Measurements from ENCODE around the gene HDAC6. TPM values are rescaled to one million over a fixed set of nuclear protein-coding genes. Genes with fewer than 3 reads are reported as not detected.

Gene HDAC6
- polyA plus RNA-seq, 5 donors, result 146 to 175 (median 168) TPM

Other genes starting within 250 kb of the HDAC6 start
- 100 to 1,000 TPM; 322 to 463 (median 376) TPM for gene RBM3, start 227.6 kb upstream of the HDAC6 start, polyA plus RNA-seq (ENCODE audit: insufficient read depth in 1 of 5, insufficient read length in 5 of 5, low replicate concordance in 1 of 5)
- gene WDR13, start 204.6 kb upstream of the HDAC6 start, polyA plus RNA-seq (ENCODE audit: insufficient read depth in 1 of 5, insufficient read length in 5 of 5, low replicate concordance in 1 of 5), result 100 to 1,000 TPM in 3 of 5 donors, 10 to 100 TPM in 2; 84.4 to 141 (median 104) TPM
- gene WAS, start 118.3 kb upstream of the HDAC6 start, polyA plus RNA-seq (ENCODE audit: insufficient read depth in 1 of 5, insufficient read length in 5 of 5, low replicate concordance in 1 of 5), result 1 to 10 TPM; 3.7 to 4.7 (median 3.8) TPM
- gene SUV39H1, start 105.3 kb upstream of the HDAC6 start, polyA plus RNA-seq (ENCODE audit: insufficient read depth in 1 of 5, insufficient read length in 5 of 5, low replicate concordance in 1 of 5), result 1 to 10 TPM; 5.4 to 6.7 (median 5.9) TPM
- 1 to 10 TPM in 4 of 5 donors, under 1 TPM in 1; 0.85 to 1.9 (median 1.6) TPM for gene GLOD5, start 40.3 kb upstream of the HDAC6 start, polyA plus RNA-seq (ENCODE audit: insufficient read depth in 1 of 5, insufficient read length in 5 of 5, low replicate concordance in 1 of 5)
- 1 to 10 TPM in 2 of 5 donors, under 1 TPM in 3; 0.54 to 2.1 (median 0.89) TPM for gene GATA1, start 15.5 kb upstream of the HDAC6 start, polyA plus RNA-seq (ENCODE audit: insufficient read depth in 1 of 5, insufficient read length in 5 of 5, low replicate concordance in 1 of 5)
- gene ERAS, start 24.4 kb downstream of the HDAC6 start, polyA plus RNA-seq (ENCODE audit: insufficient read depth in 1 of 5, insufficient read length in 5 of 5, low replicate concordance in 1 of 5), result under 1 TPM in 4 of 5 donors, not detected in 1; 0.14 to 0.30 (median 0.22) TPM
- gene PCSK1N, start 33.5 kb downstream of the HDAC6 start, polyA plus RNA-seq (ENCODE audit: insufficient read depth in 1 of 5, insufficient read length in 5 of 5, low replicate concordance in 1 of 5), result 1 to 10 TPM; 2.0 to 5.6 (median 3.5) TPM
- 10 to 100 TPM; 25.3 to 46.0 (median 34.9) TPM for gene TIMM17B, start 95.7 kb downstream of the HDAC6 start, polyA plus RNA-seq (ENCODE audit: insufficient read depth in 1 of 5, insufficient read length in 5 of 5, low replicate concordance in 1 of 5)
- 10 to 100 TPM; 69.9 to 96.9 (median 77.4) TPM for gene PQBP1, start 95.9 kb downstream of the HDAC6 start, polyA plus RNA-seq (ENCODE audit: insufficient read depth in 1 of 5, insufficient read length in 5 of 5, low replicate concordance in 1 of 5)
- gene SLC35A2, start 109.6 kb downstream of the HDAC6 start, polyA plus RNA-seq (ENCODE audit: insufficient read depth in 1 of 5, insufficient read length in 5 of 5, low replicate concordance in 1 of 5), result 10 to 100 TPM; 19.7 to 30.4 (median 23.2) TPM
- 1 to 10 TPM; 5.4 to 8.4 (median 6.7) TPM for gene PIM2, start 117.0 kb downstream of the HDAC6 start, polyA plus RNA-seq (ENCODE audit: insufficient read depth in 1 of 5, insufficient read length in 5 of 5, low replicate concordance in 1 of 5)
- gene OTUD5, start 155.5 kb downstream of the HDAC6 start, polyA plus RNA-seq (ENCODE audit: insufficient read depth in 1 of 5, insufficient read length in 5 of 5, low replicate concordance in 1 of 5), result 10 to 100 TPM; 46.3 to 59.4 (median 55.7) TPM
- 1 to 10 TPM; 3.5 to 4.3 (median 4.0) TPM for gene KCND1, start 169.8 kb downstream of the HDAC6 start, polyA plus RNA-seq (ENCODE audit: insufficient read depth in 1 of 5, insufficient read length in 5 of 5, low replicate concordance in 1 of 5)
- gene GRIPAP1, start 200.2 kb downstream of the HDAC6 start, polyA plus RNA-seq (ENCODE audit: insufficient read depth in 1 of 5, insufficient read length in 5 of 5, low replicate concordance in 1 of 5), result 10 to 100 TPM; 49.1 to 64.6 (median 56.9) TPM
- 10 to 100 TPM; 33.3 to 46.8 (median 42.2) TPM for gene TFE3, start 241.3 kb downstream of the HDAC6 start, polyA plus RNA-seq (ENCODE audit: insufficient read depth in 1 of 5, insufficient read length in 5 of 5, low replicate concordance in 1 of 5)

Measured in right lung (tissue), 5 donors.